Suprapubic skin (tissue), 3 donors: ENCODE data around the gene CCDC88A.

ENCODE experiments used
- POLR2AphosphoS5 ChIP-seq, 3 donors: sonication (generic); formaldehyde crosslinking; IDR thresholded peaks; one replicate each; pipeline ENCODE4 v1.6.1; 2017; ENCODE audit warnings: antibody characterized with exemption in 3 of 3
- TF ChIP-seq, protein P1 (sequence below), 2 donors: fragments of 200-600 bp in 1 of 2; fragments of 450-650 bp in 1 of 2; sonication (generic) in 1 of 2; IDR thresholded peaks; one replicate each; pipeline ENCODE4 v1.5.1; 2016 to 2019; ENCODE audit warnings: antibody characterized with exemption in 2 of 2, mild to moderate bottlenecking in 1 of 2, moderate library complexity in 1 of 2

DNA sequence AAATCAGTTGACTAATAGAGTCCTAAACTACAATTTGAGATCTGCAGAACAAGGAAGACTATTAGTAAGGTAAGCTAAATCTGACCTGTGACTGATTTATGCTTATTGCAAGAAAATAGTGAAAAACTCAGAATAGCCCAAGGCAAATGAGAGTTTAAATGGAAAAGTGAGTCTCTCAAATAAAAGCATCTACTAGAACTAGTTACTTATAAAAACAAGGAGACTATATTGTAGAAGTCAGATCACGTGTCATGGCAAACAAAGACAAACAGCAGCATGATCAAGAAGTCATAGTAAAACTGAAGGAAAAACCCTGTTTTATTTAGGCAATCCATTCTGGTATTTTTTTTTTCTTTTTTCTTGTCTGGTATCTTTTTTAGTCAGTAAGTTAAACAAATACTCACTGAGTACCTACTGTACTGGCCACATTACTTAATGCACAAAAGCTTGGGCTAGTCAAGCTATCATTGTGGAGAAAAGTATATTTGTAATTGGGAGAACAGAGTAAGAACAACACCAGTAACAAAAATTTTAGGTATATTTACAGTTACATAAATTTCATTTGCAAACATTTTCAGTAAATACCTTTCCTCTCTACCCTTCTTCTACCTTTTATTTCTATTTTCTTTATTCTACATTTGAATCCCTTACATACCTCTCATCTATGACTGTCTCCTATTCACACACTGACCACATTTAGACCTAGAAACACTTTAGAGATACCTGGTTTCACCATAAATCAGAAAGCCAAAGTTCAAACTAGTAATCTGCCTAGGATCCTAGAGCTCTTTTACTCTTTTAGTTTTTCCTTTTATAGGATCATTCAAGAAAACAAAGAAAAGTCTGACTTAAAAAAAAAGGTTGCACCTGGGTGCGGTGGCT, 23.7 kb downstream of the CCDC88A start:
- TF ChIP-seq, protein P1, sequence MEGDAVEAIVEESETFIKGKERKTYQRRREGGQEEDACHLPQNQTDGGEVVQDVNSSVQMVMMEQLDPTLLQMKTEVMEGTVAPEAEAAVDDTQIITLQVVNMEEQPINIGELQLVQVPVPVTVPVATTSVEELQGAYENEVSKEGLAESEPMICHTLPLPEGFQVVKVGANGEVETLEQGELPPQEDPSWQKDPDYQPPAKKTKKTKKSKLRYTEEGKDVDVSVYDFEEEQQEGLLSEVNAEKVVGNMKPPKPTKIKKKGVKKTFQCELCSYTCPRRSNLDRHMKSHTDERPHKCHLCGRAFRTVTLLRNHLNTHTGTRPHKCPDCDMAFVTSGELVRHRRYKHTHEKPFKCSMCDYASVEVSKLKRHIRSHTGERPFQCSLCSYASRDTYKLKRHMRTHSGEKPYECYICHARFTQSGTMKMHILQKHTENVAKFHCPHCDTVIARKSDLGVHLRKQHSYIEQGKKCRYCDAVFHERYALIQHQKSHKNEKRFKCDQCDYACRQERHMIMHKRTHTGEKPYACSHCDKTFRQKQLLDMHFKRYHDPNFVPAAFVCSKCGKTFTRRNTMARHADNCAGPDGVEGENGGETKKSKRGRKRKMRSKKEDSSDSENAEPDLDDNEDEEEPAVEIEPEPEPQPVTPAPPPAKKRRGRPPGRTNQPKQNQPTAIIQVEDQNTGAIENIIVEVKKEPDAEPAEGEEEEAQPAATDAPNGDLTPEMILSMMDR (IDR thresholded peaks at IDR 0.05): no peak
- no peak for TF ChIP-seq POLR2AphosphoS5 (IDR thresholded peaks at IDR 0.05)
